IPS-NIHi11 (cell line): ENCODE results near the gene SPATA2.
"Not testable (repeated sequence)": the region's sequence is repeated elsewhere in the genome, so short reads cannot be mapped to it uniquely, and the experiment has no call there.

Source experiments
- DNase-seq: peaks from one replicate; pipeline ENCODE4 v3.0.0; 2012; ENCODE audit warnings: mixed read lengths, low spot score

Gene SPATA2, protein sequence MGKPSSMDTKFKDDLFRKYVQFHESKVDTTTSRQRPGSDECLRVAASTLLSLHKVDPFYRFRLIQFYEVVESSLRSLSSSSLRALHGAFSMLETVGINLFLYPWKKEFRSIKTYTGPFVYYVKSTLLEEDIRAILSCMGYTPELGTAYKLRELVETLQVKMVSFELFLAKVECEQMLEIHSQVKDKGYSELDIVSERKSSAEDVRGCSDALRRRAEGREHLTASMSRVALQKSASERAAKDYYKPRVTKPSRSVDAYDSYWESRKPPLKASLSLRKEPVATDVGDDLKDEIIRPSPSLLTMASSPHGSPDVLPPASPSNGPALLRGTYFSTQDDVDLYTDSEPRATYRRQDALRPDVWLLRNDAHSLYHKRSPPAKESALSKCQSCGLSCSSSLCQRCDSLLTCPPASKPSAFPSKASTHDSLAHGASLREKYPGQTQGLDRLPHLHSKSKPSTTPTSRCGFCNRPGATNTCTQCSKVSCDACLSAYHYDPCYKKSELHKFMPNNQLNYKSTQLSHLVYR

GRCh38 chr20:49915380-49916145 is at the start of gene SPATA2:
Gene SPATA2, minus strand, starts transcription at chr20:49915529. Its CDS starts 7,039 bp downstream, at chr20:49908490.
- DNase-seq: peak; percentile 97

DNA sequence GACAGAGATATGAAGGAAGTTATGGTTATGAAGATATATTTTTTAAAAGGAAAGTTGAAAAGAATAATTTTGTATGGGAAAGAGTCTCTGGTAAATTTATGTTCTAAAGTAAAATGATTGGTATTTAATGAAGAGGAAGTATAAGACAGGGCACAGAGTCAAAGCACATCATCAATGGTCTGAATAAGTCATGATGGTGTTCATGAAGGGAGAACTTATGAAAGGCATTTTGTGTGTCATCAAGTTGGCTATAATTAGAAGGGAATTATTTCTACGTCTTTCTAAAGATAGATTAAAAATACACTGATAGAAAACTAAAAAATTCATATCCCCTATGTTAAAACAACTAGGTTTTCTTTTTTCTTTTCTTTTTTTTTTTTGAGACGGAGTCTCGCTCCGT is 46.1 kb upstream of the SPATA2 start:
- DNase-seq: no peak

DNA sequence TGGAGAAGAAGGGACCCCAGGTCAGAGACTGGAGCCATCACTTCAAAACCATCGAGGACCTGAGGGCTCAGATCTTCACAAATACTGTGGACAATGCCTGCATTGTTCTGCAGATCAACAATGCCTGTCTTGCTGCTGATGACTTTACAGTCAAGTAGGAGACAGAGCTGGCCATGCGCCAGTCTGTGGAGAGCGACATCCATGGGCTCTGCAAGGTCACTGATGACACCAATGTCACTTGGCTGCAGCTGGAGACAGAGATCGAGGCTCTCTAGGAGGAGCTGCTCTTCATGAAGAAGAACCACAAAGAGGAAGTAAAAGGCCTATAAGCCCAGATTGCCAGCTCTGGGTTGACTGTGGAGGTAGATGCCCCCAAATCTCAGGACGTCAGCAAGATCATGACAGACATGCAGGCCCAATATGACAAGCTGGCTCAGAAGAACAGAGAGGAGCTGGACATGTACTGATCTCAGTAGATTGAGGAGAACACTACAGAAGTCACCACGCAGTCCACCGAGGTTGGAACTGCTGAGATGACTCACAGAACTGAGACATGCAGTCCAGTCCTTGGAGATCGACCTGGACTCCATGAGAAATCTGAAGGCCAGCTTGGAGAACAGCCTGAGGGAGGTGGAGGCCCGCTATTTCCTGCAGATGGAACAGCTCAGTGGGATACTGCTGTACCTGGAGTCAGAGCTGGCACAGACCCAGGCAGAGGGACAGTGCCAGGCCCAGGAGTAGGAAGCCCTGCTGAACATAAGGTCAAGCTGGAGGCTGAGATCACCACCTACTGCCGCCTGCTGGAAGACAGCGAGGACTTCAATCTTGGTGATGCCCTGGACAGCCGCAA is 42.0 kb upstream of the SPATA2 start:
- not testable (repeated sequence) for DNase-seq

DNA sequence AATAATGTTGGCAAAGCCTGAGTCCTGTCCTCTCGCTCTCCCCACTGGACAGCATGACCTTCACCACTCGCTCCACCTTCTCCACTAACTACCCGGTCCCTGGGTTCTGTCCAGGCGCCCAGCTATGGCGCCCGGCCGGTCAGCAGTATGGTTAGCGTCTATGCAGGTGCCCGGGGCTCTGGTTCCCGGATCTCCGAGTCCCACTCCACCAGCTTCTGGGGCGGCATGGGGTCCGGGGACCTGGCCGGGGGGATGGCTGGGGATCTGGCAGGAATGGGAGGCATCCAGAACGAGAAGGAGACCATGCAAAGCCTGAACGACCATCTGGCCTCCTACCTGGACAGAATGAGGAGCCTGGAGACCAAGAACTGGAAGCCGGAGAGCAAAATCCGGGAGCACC is 41.4 kb upstream of the SPATA2 start:
- no peak for DNase-seq

GRCh38 chr20:49955830-49956396 is 40.6 kb upstream of the SPATA2 start:
- DNase-seq: not testable (repeated sequence)

- DNase-seq: no peak
These were observed 39.8 kb upstream of the SPATA2 start for GRCh38 chr20:49955167-49955566.

GRCh38 chr20:49951151-49951550 is 35.8 kb upstream of the SPATA2 start:
- DNase-seq: no peak

- DNase-seq: no peak
These were observed 33.6 kb upstream of the SPATA2 start for GRCh38 chr20:49948809-49949507.

GRCh38 chr20:49948178-49948577 is 32.8 kb upstream of the SPATA2 start:
- DNase-seq: no peak

- DNase-seq: no peak
These were observed 30.6 kb upstream of the SPATA2 start for GRCh38 chr20:49945701-49946477.

GRCh38 chr20:49945306-49945700 is 30.0 kb upstream of the SPATA2 start:
- no peak for DNase-seq

- no peak for DNase-seq
These were observed 27.6 kb upstream of the SPATA2 start for GRCh38 chr20:49942942-49943341.

GRCh38 chr20:49942303-49942702 is 27.0 kb upstream of the SPATA2 start:
- DNase-seq: no peak

DNA sequence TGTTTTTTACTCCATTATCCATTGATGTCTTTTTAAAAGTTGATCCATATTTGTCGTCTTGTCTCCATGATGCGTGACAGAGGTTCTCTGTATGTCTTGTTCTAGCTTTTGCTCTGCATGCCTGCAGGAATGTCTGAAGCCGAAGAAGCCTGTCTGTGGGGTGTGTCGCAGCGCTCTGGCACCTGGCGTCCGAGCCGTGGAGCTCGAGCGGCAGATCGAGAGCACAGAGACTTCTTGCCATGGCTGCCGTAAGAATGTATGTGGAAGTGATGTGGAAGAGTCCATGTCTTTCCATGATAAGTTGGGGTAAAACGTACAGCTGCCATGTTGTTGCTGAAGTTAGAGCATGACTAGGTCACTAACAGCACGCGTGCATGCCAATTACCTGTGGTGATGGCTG is 26.1 kb upstream of the SPATA2 start:
- no peak for DNase-seq

DNA sequence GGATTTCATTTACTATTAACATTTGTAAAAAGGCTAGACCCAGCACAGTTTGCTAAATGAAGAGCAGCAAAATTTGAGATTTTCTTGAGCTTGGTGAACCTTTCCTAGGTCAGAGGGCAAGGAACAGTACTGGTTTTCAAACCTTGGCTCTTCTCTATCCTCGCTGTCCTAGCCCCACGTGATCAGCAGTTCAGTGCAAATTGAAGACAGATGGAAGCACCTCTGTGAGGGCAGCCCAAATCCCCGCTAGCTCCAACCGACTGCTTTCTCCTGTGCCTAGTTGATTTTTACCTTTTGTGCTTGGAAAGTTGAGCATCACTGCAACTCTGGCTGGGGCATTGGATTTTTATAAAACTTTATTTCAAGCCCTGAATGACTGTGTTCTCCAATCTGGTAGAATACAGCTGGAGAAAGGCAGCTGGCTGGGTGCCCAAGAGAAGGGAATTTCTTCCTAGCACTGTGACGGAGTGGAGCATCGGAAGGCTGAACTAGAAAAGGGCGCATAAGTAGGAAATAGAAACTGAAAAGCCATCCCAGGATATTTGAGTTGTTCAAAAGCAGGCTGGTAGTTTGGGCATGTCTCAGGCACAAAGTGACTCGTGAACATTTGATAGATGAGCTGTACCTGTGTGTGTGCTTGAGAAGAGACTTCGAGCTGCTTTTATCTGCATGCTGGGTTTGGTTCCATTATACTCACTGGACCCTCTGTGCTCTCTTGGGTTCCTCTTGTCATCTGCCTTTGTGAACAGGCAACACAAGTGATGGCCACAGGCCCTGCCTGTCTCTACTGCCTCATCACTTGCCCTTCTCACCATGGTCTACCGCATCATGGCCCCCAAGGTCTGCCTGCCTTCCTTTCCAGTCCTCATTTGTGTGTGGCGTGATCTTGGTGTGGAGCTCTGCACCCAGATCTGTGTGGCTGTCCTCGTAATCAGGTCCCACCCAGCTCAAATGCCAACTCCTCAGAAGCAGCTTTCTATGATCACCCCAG is 23.1 kb upstream of the SPATA2 start:
- no peak for DNase-seq

GRCh38 chr20:49937027-49937929 is 21.9 kb upstream of the SPATA2 start:
- no peak for DNase-seq

DNA sequence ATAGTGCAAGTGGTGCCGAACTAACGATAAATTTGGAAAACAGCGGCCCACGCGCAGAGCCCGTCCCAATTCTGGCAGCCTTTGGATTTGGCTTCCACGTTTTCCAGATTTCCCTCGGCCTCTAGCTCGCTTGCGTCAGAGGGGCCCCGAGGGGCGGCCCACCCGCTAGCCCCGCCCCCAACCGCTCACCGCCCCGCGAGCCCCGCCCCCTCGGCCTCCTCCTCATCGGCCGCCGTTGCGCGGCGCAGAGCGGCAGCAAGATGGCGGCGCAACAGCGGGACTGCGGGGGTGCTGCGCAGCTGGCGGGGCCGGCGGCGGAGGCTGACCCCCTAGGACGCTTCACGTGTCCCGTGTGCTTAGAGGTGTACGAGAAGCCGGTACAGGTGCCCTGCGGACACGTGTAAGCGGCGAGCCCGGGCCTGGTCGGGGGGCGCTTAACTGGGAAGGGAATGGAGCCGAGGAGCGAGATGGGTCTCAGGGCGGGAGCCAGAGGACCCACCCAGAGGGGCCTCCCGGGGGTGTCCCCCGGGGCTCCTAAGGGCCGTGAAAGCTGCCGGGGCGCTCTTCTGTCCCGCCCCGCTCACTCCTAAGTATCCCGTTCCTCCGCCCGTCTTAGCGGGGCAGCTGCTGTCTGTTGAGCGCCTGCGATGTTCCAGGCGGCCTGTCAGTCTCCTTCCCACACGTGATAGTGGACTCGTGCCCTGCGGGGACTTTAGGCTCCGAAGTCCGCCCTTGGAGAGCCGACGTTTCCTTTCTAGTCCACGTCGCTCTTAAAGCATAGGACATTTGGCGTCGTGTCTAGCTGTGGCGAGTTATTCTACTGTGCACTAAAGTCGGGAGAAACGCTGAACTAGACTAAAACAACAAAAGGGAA is 21.1 kb upstream of the SPATA2 start, which contains the start of gene RNF114:
TSS of gene RNF114 (plus strand) at position 245 of the 874 bp plus-strand sequence. CDS start at position 261, 16 bp downstream.
- peak; percentile 99 for DNase-seq
